GM12878 (cell line): ENCODE results near the gene CCDC57. TPM values are rescaled to one million over a fixed set of nuclear protein-coding genes. Genes with fewer than 3 reads are reported as not detected.

Experiments used
- ATAC-seq: fragments of 200-7000 bp; cut with Tn5 transposase; 3 replicates; pipeline ENCODE4 v1.9.1; 2020; ENCODE audit warnings: mild to moderate bottlenecking, moderate library complexity
- BruUV-seq: library from RNA; stranded (reverse); fragments of 400-500 nt; replicated peaks from 2 replicates; lab custom pipeline; 2021; lab: Mats Ljungman, UMichigan
- CTCF ChIA-PET: fragments of 300-600 bp; sonication (Branson Sonifier 250); formaldehyde crosslinking; extraction: SDS; loops from one replicate; lab custom pipeline; 2021; ENCODE audit warnings: inconsistent platforms; lab: Yijun Ruan, JAX
- POLR2A ChIA-PET: fragments of 350-600 bp; formaldehyde crosslinking; extraction: SDS; loops from one replicate; lab custom pipeline; 2021; ENCODE audit warnings: inconsistent platforms; lab: Charles Lee
- RAD21 ChIA-PET: fragments of 300-600 bp; sonication (Branson Sonifier 250); formaldehyde crosslinking; loops from one replicate; lab custom pipeline; 2023; ENCODE audit warnings: antibody characterized with exemption; ENCODE audit not compliant: unreplicated experiment; lab: Charles Lee
- SMC1A ChIA-PET: fragments of 300-600 bp; sonication (Branson Sonifier 250); formaldehyde crosslinking; loops from one replicate; lab custom pipeline; 2023; ENCODE audit not compliant: unreplicated experiment, uncharacterized antibody; lab: Charles Lee
- DNase-seq: peaks from one replicate; pipeline ENCODE4 v3.0.0-alpha.2; 2011; ENCODE audit warnings: low read depth, low spot score
- FAIRE-seq: peaks from 3 replicates; lab custom pipeline; 2011; peaks lifted over from hg19 to GRCh38; lab: Jason Lieb, UNC
- H2AFZ ChIP-seq: 2 replicates; pipeline ENCODE4 v1.6.0; 2011; ENCODE audit warnings: low read depth, low read length, control low read depth; ENCODE audit not compliant: control insufficient read depth
- H3K27ac ChIP-seq: 2 replicates; pipeline ENCODE4 v1.5.1; 2011; ENCODE audit warnings: control low read depth; ENCODE audit not compliant: control insufficient read depth, insufficient read depth
- H3K27me3 ChIP-seq, 2 experiments: replicated peaks in 1 of 2; 2 replicates each; pipeline versions ENCODE4 v1.6.0 to v1.6.1; 2011; ENCODE audit warnings: low read length in 1 of 2; ENCODE audit not compliant: control insufficient read depth in 2 of 2, insufficient read depth in 2 of 2
- H3K36me3 ChIP-seq, 2 experiments: 2 replicates each; pipeline ENCODE4 v1.5.1; 2011; ENCODE audit warnings: low read length in 1 of 2; ENCODE audit not compliant: control insufficient read depth in 2 of 2, insufficient read depth in 2 of 2
- H3K4me1 ChIP-seq: 2 replicates; pipeline ENCODE4 v1.6.1; 2011; ENCODE audit warnings: mild to moderate bottlenecking, low read length, moderate library complexity, mixed read lengths; ENCODE audit not compliant: control insufficient read depth, insufficient read depth
- H3K4me2 ChIP-seq: 2 replicates; pipeline ENCODE4 v1.6.0; 2011; ENCODE audit warnings: control low read depth; ENCODE audit not compliant: control insufficient read depth, insufficient read depth
- H3K4me3 ChIP-seq: fragments of 200-600 bp; sonication (generic); 2 replicates; pipeline ENCODE4 v1.5.1; 2016
- H3K79me2 ChIP-seq: 2 replicates; pipeline ENCODE4 v1.6.0; 2011; ENCODE audit warnings: low read length; ENCODE audit not compliant: control insufficient read depth, insufficient read depth
- H3K9ac ChIP-seq: 2 replicates; pipeline ENCODE4 v1.8.0; 2011; ENCODE audit warnings: low read length, control low read depth, mixed read lengths; ENCODE audit not compliant: control insufficient read depth, insufficient read depth
- H3K9me3 ChIP-seq: replicated peaks from 3 replicates; pipeline ENCODE4 v1.5.1; 2011; ENCODE audit warnings: mild to moderate bottlenecking, low read length; ENCODE audit not compliant: control insufficient read depth, insufficient read depth
- H4K20me1 ChIP-seq: 2 replicates; pipeline ENCODE4 v1.6.0; 2011; ENCODE audit not compliant: control insufficient read depth, insufficient read depth
- BCL11A ChIP-seq: IDR thresholded peaks from 2 replicates; pipeline ENCODE4 v1.6.1; 2011; ENCODE audit warnings: low read depth, low read length
- BCL3 ChIP-seq: IDR thresholded peaks from 2 replicates; pipeline ENCODE4 v1.6.1; 2011; ENCODE audit warnings: borderline replicate concordance, low read depth, mild to moderate bottlenecking, moderate library complexity, low read length; ENCODE audit not compliant: insufficient read depth, poor library complexity, severe bottlenecking
- BHLHE40 ChIP-seq, 2 experiments: fragments of 450-650 bp in 1 of 2; IDR thresholded peaks; 2 replicates each; pipeline ENCODE4 v1.6.1; 2011 to 2017; ENCODE audit warnings: low read depth in 2 of 2, borderline replicate concordance in 1 of 2, improper control_type of control experiment in 1 of 2, low read length in 1 of 2, mild to moderate bottlenecking in 1 of 2
- BMI1 ChIP-seq: fragments of 450-650 bp; IDR thresholded peaks from 2 replicates; pipeline ENCODE4 v1.6.1; 2016; ENCODE audit warnings: mild to moderate bottlenecking, moderate library complexity, borderline replicate concordance
- CREB1 ChIP-seq: IDR thresholded peaks from 2 replicates; pipeline ENCODE4 v1.6.1; 2012; ENCODE audit warnings: low read depth, mild to moderate bottlenecking, inconsistent platforms
- EED ChIP-seq: sonication (generic); IDR thresholded peaks from 2 replicates; pipeline ENCODE4 v1.6.1; 2016; ENCODE audit warnings: antibody characterized with exemption, low read depth
- IRF3 ChIP-seq: fragments of 450-650 bp; IDR thresholded peaks from 2 replicates; pipeline ENCODE4 v1.6.1; 2014; ENCODE audit warnings: mild to moderate bottlenecking
- NFYB ChIP-seq: IDR thresholded peaks from 2 replicates; pipeline ENCODE4 v1.6.1; 2011; ENCODE audit warnings: low read depth, mild to moderate bottlenecking, low read length, improper control_type of control experiment, moderate library complexity; ENCODE audit not compliant: insufficient read depth
- PAX5 ChIP-seq: IDR thresholded peaks from 2 replicates; pipeline ENCODE4 v1.6.1; 2011; ENCODE audit warnings: low read depth, low read length, borderline replicate concordance
- PAX8 ChIP-seq: fragments of 450-650 bp; IDR thresholded peaks from 2 replicates; pipeline ENCODE4 v1.6.1; 2017; ENCODE audit warnings: mild to moderate bottlenecking, moderate library complexity
- ZNF24 ChIP-seq: fragments of 450-650 bp; IDR thresholded peaks from 2 replicates; pipeline ENCODE4 v1.6.1; 2017; ENCODE audit warnings: antibody characterized with exemption, mild to moderate bottlenecking
- ZNF274 ChIP-seq: IDR thresholded peaks from one replicate; pipeline ENCODE4 v1.8.0; 2011; ENCODE audit not compliant: insufficient read length, insufficient read depth
- WGBS: methylation state at CpG from one replicate; pipeline ENCODE4 v1.1.6; 2016; ENCODE audit warnings: low lambda C conversion rate; ENCODE audit not compliant: insufficient replicate concordance, insufficient coverage; ENCODE audit errors: missing lambda C conversion rate; 5-methylcytosine and 5-hydroxymethylcytosine counted together
- in situ Hi-C: fragments of 300-500 bp; cut with MboI; formaldehyde crosslinking; loops from 9 replicates; pipeline ENCODE4 v1.14.3; 2018; ENCODE audit warnings: mixed read lengths
- intact Hi-C: fragments of 100-400 bp; cut with micrococcal nuclease; formaldehyde crosslinking; loops from one replicate; pipeline ENCODE4 v1.14.2; 2022; ENCODE audit not compliant: unreplicated experiment
- polyA plus RNA-seq, 11 experiments: library from polyadenylated mRNA; depleted of rRNA in 4 of 11; unstranded in 6 of 11; stranded (reverse) in 5 of 11; fragments of >200 nt; fragmentation: Nextera tagmentation in 4 of 11; fragmentation: Illumina TruSeq in 1 of 11; extraction: Ambion mirVana in 4 of 11; extraction: Trizol in 1 of 11; gene quantifications; 1 replicate in 1 of 11; 2 replicates in 10 of 11; pipeline versions ENCODE4 v1.2.1 to v1.2.3, GENCODE V29; 2011 to 2016; ENCODE audit warnings: inconsistent platforms in 2 of 11, missing spikeins in 2 of 11, low read depth in 1 of 11
- total RNA-seq, 4 experiments: library from RNA; depleted of rRNA in 3 of 4; stranded (reverse); fragments of >200 nt in 3 of 4; fragmentation: Illumina TruSeq in 1 of 4; extraction: Trizol in 1 of 4; gene quantifications; 2 replicates each; pipeline versions ENCODE4 v1.2.1 to v1.2.3, GENCODE V29; 2013 to 2021
- TF ChIP-seq, protein P1 (sequence below), 3 experiments: IDR thresholded peaks in 2 of 3; conservative IDR thresholded peaks in 1 of 3; 2 replicates each; pipeline ENCODE4 v1.5.1; 2011; ENCODE audit warnings: low read depth in 3 of 3, low read length in 3 of 3, mild to moderate bottlenecking in 3 of 3, control low read depth in 2 of 3, moderate library complexity in 2 of 3, inconsistent platforms in 1 of 3, mixed read lengths in 1 of 3; ENCODE audit not compliant: control insufficient read depth in 2 of 3, insufficient read depth in 1 of 3; ENCODE audit errors: extremely low read depth in 1 of 3

Gene CCDC57
- total and polyA plus RNA-seq, 10 of the 15 experiments (the other 5 are each of a cell fraction or from before 2014, with no cell fraction given): 5.4 to 123 (median 45.8) TPM

GRCh38 chr17:82186221-82186620 lies 26.4 kb downstream of the CCDC57 start:
- TF ChIP-seq NFYB (no peak), ZNF24 (no peak)
- TF ChIP-seq, all 136 proteins: peak for 0

DNA sequence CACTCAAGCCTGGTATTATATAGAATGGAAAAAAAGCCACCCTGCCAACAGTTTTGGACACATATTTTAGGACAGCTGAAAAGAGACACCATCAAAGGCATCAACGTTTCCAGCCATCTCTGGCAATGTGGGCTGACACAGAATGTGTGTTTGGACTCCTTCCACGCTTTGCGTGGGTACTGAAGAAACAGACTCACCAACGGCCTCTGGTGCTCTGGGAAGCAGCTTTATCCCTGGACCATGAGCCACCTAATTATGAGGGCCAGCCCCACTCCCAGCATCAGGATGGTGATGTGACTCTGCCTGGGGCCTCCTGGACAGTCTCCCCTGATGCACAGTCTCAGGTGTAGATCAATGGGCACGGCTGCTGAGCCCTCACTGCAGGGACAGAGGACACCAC lies 27.9 kb downstream of the CCDC57 start:
- Histone ChIP-seq H2AFZ (no peak overlapping the region), H3K9me3 (no peaks in the 10 kb centered on the region), H3K4me1 (no peaks in the 10 kb centered on the region), H3K9ac (no peak overlapping the region), H3K27ac (no peak overlapping the region), H3K4me2 (no peak overlapping the region), H4K20me1 (no peaks in the 10 kb centered on the region), H3K79me2 (no peaks in the 10 kb centered on the region), H3K27me3 (no peaks in the 10 kb centered on the region), H3K36me3 (no peaks in the 10 kb centered on the region; a peak in 2 of 4 replicates), H3K4me3 (no peak overlapping the region)
- ChIA-PET CTCF (interaction anchor here (1.0 kb wide), 1 partner anchor 79 kb away, joined by 3 read pairs; no protein-coding TSS in a partner anchor), POLR2A (no interaction called here), SMC1A (no interaction called here), RAD21 (no interaction called here)
- TF ChIP-seq BHLHE40 (IDR thresholded peaks at IDR 0.05; ENCODE audit: borderline replicate concordance in 1 of 2, low read depth in 2 of 2, low read length in 1 of 2): no peak
- no peak for TF ChIP-seq BCL3
- no peak for TF ChIP-seq BCL11A
- TF ChIP-seq ZNF274: no peak
- TF ChIP-seq PAX8: no peak
- TF ChIP-seq PAX5: no peak
- TF ChIP-seq IRF3: no peak
- TF ChIP-seq, protein P1, sequence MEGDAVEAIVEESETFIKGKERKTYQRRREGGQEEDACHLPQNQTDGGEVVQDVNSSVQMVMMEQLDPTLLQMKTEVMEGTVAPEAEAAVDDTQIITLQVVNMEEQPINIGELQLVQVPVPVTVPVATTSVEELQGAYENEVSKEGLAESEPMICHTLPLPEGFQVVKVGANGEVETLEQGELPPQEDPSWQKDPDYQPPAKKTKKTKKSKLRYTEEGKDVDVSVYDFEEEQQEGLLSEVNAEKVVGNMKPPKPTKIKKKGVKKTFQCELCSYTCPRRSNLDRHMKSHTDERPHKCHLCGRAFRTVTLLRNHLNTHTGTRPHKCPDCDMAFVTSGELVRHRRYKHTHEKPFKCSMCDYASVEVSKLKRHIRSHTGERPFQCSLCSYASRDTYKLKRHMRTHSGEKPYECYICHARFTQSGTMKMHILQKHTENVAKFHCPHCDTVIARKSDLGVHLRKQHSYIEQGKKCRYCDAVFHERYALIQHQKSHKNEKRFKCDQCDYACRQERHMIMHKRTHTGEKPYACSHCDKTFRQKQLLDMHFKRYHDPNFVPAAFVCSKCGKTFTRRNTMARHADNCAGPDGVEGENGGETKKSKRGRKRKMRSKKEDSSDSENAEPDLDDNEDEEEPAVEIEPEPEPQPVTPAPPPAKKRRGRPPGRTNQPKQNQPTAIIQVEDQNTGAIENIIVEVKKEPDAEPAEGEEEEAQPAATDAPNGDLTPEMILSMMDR (IDR thresholded peaks at IDR 0.05 in 2 of 3, conservative IDR thresholded peaks at IDR 0.05 in 1 of 3; ENCODE audit: control insufficient read depth in 2 of 3, extremely low read depth in 1 of 3, insufficient read depth in 1 of 3, low read depth in 3 of 3, low read length in 3 of 3): no peak
- TF ChIP-seq EED: no peak
- no peak for TF ChIP-seq CREB1
- no peak for TF ChIP-seq BMI1
- TF ChIP-seq NFYB: no peak
- BruUV-seq: no TSS peak
- FAIRE-seq (no peak), DNase-seq (no peak), ATAC-seq (no peak)
- WGBS: 84% methylated on average over 5 of the region's 5 CpGs
- in situ Hi-C loops: no loop called here
- intact Hi-C loops: no loop called here

More at GRCh38 chr17:82186221-82186620, 26.4 kb downstream of the CCDC57 start:
- H3K79me2 ChIP-seq: no peaks in the 10 kb centered on the region
- POLR2A ChIA-PET: no interaction called here
- no peak overlapping the region for H3K27ac ChIP-seq
- no peaks in the 10 kb centered on the region for H3K9me3 ChIP-seq
- RAD21 ChIA-PET: no interaction called here
- SMC1A ChIA-PET: interaction anchor here (0.8 to 1.0 kb wide), 2 partner anchors 17 to 21 kb away, joined by 3 read pairs; no protein-coding TSS in a partner anchor
- CTCF ChIA-PET: interaction anchor here (0.6 to 1.0 kb wide), 2 partner anchors 50 kb away, joined by 3 read pairs; no protein-coding TSS in a partner anchor
- no peak for DNase-seq
- no peak for ATAC-seq
- in situ Hi-C loops (no loop called here), intact Hi-C loops (no loop called here)
- H3K27me3 ChIP-seq: no peaks in the 10 kb centered on the region
- H3K36me3 ChIP-seq: no peaks in the 10 kb centered on the region; a peak in 2 of 4 replicates
- H4K20me1 ChIP-seq: no peaks in the 10 kb centered on the region
- no TSS peak for BruUV-seq
- no peak overlapping the region for H2AFZ ChIP-seq
- no peak overlapping the region for H3K9ac ChIP-seq
- no peaks in the 10 kb centered on the region for H3K4me1 ChIP-seq
- H3K4me2 ChIP-seq: no peak overlapping the region
- FAIRE-seq: no peak
- 93% methylated on average over 15 of the region's 15 CpGs for WGBS
- no peak overlapping the region for H3K4me3 ChIP-seq
